ENCODE measurements around the gene LRRC7.

- no peak for TF ChIP-seq EP300 (IDR thresholded peaks at IDR 0.05)
- TF ChIP-seq CTCF (IDR thresholded peaks at IDR 0.05): no peak
- no peak for TF ChIP-seq POLR2AphosphoS5 (IDR thresholded peaks at IDR 0.05)
These were observed 260.0 kb downstream of the LRRC7 start for GRCh38 chr1:69827732-69828131.

Measured in gastroesophageal sphincter (tissue), 3 donors.